HG02938 (cell line): ENCODE measurements around the gene IFI35.

Experiments
- ATAC-seq: cut with Tn5 transposase; IDR thresholded peaks from one replicate; pipeline ENCODE4 v1.9.1; 2021; ENCODE audit warnings: mild to moderate bottlenecking, moderate library complexity; ENCODE audit not compliant: unreplicated experiment

IFI35 gene

GRCh38 chr17:43020789-43021740, 14.5 kb downstream of the IFI35 start:
- no peak for ATAC-seq

- ATAC-seq, result no peak
Observed at GRCh38 chr17:43021741-43022512, 15.3 kb downstream of the IFI35 start, which contains the start of gene VAT1. TSS of gene VAT1 (minus strand) at chr17:43022385. CDS start at chr17:43022322, 63 bp downstream.

DNA sequence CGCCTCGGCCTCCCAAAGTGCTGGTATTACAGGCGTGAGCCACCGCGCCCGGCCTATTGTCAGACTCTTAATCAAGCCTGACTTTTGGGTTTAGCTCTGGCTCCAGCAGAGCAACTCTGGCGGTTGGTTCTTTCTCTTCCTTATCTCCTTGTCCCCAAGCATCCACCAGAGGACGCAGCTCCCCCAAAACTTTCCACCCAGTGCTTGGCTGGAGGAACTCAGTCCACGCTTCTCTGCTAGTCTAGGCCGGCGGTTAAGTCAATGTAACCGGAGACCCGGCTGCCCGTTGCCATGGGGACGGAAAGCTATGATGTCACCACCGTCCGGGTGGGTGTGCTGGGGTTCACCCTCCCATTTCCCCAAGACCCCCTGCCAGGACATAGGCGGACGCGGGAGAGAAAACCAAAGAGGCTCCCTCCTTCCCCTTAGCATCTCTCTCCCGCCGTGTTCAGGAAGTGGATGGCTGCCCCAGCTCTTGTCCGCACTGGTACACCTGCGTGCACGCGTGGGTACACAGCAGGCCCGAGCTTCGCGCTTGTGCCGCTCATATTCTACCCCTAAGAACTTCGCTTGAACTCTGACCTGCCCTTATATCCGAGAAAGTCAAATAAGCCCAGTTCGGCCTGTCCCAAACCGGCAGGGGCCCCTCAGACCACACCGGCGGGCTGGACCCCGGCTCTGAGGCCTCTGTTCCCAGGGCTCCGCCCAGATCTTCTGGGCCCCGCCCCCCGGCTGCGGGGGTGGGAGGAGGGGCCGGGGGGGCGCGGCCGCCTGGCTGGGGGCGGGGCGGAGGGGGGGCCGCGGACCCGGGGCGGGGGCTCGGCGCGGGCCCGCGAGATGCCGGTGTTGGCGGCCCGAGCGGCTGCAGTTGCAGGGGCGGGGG, 18.1 kb downstream of the IFI35 start, which contains the start of gene RND2:
TSS of gene RND2 (plus strand) at position 825 of the 883 bp plus-strand sequence. CDS start 117 bp downstream, outside the sequence.
- no peak for ATAC-seq

- no peak for ATAC-seq
Observed at GRCh38 chr17:43025290-43025657, 18.7 kb downstream of the IFI35 start.

GRCh38 chr17:43025766-43026537, 19.4 kb downstream of the IFI35 start:
- ATAC-seq, result no peak

GRCh38 chr17:43026595-43026994, 20.0 kb downstream of the IFI35 start:
- no peak for ATAC-seq

- no peak for ATAC-seq
Observed at GRCh38 chr17:43027091-43028032, 20.8 kb downstream of the IFI35 start.

GRCh38 chr17:43028221-43028861, 21.8 kb downstream of the IFI35 start:
- no peak for ATAC-seq

DNA sequence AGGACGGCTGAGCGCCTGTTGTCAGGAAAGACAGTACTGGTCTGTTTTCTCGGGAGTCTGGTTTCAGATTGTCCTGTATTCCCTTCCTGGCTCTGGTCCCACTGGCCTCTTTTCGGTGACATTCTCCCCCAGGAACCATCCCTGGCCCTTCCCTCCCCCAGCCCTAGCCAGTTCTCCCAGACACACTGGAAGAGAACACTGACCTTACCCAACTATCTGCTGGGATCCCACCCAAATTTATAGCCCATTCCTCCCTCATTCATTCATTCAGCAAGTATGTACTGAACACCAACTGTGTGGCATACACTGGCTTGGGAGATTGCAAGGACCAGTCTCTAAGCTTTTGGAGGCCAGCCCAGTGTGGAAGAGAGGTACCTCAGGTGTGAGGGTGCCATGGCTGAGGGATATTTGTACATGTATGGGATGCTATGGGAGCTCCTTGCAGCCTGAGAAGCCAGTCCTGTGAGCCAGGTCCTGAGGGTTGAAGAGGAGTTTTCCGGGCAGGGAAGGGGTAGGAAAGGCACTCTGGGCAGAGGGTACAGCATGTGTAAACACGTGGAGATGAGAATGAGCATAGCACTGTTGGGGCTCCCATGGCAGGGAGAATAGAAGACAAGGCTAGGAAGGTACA, 23.7 kb downstream of the IFI35 start:
- no peak for ATAC-seq

DNA sequence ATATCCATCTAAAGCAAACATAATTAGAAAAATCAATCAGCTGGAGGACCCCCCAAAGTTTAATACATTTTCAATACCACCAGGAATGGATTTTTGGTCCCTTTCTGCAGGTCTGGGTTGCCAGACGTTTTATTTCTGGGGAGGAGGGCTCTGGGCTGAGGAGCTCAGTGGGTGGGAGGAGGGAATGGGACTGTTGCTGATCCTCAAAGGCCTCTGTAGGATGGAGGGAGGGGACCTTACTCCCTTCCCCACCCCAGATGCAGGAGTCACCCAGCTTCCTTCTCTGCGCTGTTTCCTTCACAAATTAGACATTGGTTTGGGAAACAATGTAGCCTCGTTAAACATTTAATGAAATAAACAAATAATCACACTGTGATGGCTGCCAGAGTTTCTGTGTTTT, 25.1 kb downstream of the IFI35 start:
- no peak for ATAC-seq

DNA sequence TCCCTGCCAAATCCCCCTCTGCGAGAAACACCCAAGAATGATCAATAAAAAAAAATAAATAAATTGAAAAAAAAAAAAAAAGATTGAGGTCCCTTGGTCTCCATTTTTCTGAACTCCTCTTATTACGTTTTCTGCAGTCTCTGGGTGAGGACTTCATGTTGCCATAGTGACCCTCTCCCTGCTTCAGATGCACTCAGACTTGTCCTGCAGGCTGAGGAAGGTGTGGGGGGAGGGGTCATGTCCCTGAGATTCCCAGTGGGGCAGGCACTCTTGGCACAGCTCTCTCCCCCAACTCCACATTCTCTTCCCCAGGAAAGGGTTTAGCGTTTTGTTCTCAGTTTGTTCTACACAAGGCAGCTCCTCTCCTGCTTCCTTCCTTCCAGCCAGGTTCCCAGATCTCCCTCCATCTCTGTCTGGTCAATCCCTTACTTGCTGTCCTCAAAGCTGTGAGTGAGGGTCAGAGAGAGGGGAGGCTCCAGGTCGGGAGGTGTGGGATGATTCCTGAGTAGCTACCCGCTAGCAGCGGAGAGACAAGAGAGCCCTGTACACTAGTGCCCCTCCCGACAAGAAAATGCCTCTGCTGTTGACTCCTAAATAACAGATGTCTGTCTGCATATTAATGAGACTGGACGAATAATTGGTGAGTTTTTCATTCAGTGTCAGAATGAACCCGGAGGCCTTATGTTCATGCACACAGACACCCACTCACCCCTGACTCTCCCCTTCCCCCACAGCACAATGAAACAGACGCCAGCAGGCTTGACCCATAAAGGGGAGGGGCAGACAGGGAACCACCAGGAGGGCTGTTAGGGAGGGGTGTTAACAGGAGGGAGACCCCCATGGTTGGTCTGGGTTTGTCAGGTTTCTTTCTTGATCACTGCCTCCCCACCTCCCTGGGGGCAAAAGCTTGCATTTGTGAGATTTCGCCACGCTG, 27.6 kb downstream of the IFI35 start:
- no peak for ATAC-seq

DNA sequence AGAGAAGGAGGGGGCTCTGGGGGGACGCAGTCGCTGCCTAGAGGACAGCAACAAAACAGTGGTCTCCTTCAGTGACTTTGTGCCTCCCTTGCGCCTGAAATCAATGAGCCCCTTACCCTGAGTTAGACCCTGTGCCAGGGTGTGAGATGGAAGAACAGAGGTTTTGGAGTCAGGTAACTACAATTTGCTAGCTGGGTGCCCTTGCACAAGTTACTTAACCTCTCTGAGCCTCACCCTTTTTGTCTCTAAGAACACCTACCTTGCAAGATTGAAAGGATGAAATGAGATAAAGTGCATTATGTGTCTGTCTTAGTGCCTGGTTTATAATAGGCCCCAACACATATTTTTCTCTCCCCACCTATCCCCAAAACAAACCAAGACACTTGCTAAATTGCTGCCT, 28.3 kb downstream of the IFI35 start:
- no peak for ATAC-seq

- no peak for ATAC-seq
Observed at GRCh38 chr17:43039646-43040045, 33.1 kb downstream of the IFI35 start.

GRCh38 chr17:43040655-43041054, 34.1 kb downstream of the IFI35 start:
- no peak for ATAC-seq

DNA sequence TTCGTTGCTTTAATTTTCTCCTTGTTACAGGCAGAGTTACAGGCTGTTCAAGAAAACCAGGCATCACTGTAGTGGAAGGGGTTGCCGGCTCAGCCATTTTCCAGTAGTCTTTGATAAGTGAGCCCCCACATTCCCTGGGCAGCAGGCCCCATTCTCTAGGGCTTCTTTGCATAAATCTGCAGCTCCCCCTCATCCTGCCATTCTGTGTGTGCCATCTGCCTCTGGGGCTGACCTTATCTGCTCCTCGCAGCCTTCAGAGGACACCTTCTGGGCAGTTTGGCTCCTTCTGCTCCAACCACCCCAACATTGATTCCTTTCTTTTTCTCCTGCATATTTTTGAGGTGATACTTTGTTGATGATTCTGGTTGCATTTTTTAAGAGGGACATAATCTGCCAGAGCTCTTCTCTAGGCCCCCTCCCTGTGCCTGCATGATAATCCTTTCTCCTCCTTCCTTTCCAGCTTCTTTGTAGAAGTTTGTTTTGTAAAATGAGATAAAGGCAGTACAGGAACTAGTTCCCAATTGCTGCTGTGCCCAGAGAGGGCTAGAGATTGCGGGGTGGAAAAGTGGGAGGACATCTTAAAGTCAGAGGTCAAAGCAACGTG, 35.5 kb downstream of the IFI35 start:
- ATAC-seq, result no peak

DNA sequence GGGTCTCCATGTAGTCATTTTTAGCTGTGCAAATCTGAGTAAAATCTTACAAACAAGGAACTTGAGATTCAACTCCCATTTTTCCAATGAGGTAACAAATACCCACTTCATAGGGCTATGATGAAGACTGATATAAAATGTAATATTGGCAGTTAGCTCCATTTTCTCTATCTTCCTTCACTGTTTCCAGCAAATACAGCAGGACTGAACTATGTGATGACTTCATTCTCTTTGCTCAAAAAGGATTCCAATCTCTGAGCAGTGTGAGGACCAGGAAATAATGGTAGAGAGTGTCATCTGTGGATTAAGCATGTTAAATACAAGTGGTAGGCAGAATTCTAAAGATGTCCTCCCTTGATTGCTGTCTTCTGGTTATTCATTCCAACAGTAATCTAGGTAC, 36.7 kb downstream of the IFI35 start:
- ATAC-seq, result no peak
